HG03439 (cell line): ENCODE data around the gene HEMK1.

Experiments used
- ATAC-seq: cut with Tn5 transposase; IDR thresholded peaks from one replicate; pipeline ENCODE4 v1.9.1; 2021; ENCODE audit warnings: mild to moderate bottlenecking, moderate library complexity; ENCODE audit not compliant: unreplicated experiment

Gene HEMK1

GRCh38 chr3:50630877-50631276 is 61.6 kb downstream of the HEMK1 start:
- ATAC-seq, result no peak

DNA sequence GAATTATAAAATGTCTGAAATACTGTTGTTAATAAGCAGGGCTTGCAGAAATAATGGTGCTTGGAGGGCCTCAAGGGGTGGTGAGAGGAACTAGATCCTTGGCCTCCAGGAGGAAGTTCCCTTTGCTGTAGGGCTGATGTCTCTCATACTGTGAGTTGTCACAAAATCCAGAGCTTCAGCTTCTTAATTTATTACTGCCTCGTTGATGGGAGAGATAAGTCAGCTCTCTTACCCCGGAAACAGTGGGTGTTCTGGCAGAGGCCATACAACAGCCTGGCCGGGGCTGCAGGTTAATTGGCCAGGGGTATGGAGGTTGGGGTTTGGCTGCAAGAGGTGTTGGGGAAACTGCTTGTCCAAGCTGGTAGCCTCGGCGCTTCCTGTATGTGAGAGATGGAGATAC is 63.1 kb downstream of the HEMK1 start:
- ATAC-seq, result no peak

GRCh38 chr3:50633230-50633790 is 64.0 kb downstream of the HEMK1 start:
- no peak for ATAC-seq

GRCh38 chr3:50635066-50635465 is 65.7 kb downstream of the HEMK1 start:
- no peak for ATAC-seq

- no peak for ATAC-seq
These were observed 67.7 kb downstream of the HEMK1 start for GRCh38 chr3:50637011-50637410.

DNA sequence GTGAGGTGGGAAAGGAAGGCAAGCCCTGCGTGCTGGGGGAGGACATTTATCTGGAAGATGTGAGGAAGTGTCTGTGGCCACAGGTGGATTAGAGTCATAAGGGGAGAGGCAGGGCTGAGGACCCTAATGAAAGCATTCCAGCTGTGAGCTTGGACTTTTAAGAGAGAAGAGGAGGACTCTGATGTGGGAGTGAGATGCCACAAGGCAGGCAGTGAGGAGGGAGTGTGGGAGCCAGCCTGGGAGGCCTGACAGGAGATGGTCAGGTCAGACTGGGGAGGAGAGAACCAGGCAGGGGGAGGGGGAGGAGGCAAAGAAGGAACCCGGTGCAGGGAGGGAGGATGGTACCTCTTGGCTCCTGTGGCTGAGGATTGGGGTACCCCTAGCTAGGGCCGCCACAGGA is 68.6 kb downstream of the HEMK1 start:
- ATAC-seq, result no peak

- no peak for ATAC-seq
These were observed 69.8 kb downstream of the HEMK1 start for GRCh38 chr3:50639055-50639494.

GRCh38 chr3:50642382-50642781 is 73.1 kb downstream of the HEMK1 start:
- no peak for ATAC-seq

GRCh38 chr3:50644561-50644960 is 75.2 kb downstream of the HEMK1 start:
- no peak for ATAC-seq

GRCh38 chr3:50645378-50645777 is 76.1 kb downstream of the HEMK1 start:
- no peak for ATAC-seq
